ENCODE results near the gene RETNLB.

The RETNLB gene

GRCh38 chr3:108757404-108757982 lies at the start of gene RETNLB:
RETNLB (minus strand) TSS chr3:108757410; CDS start chr3:108757185, 225 bp downstream.
- DNase-seq (ENCODE audit: low read depth): no peak

GRCh38 chr3:108806316-108806715 lies 49.1 kb upstream of the RETNLB start:
- DNase-seq (ENCODE audit: low read depth): no peak

GRCh38 chr3:108804966-108805365 lies 47.8 kb upstream of the RETNLB start:
- no peak for DNase-seq (ENCODE audit: low read depth)

GRCh38 chr3:108804437-108804836 lies 47.2 kb upstream of the RETNLB start:
- no peak for DNase-seq (ENCODE audit: low read depth)

- no peak for DNase-seq (ENCODE audit: low read depth)
Observed at GRCh38 chr3:108791473-108791872, 34.3 kb upstream of the RETNLB start.

GRCh38 chr3:108780235-108780634 lies 23.0 kb upstream of the RETNLB start:
- peak; percentile 4 for DNase-seq (ENCODE audit: low read depth)

GRCh38 chr3:108779496-108779895 lies 22.3 kb upstream of the RETNLB start:
- DNase-seq (ENCODE audit: low read depth): no peak

- no peak for DNase-seq (ENCODE audit: low read depth)
Observed at GRCh38 chr3:108775649-108776048, 18.4 kb upstream of the RETNLB start.

- DNase-seq (ENCODE audit: low read depth): no peak
Observed at GRCh38 chr3:108767253-108767652, 10.0 kb upstream of the RETNLB start.

- no peak for DNase-seq (ENCODE audit: low read depth)
Observed at GRCh38 chr3:108755686-108756085, 1.5 kb downstream of the RETNLB start.

GRCh38 chr3:108744762-108745161 lies 12.4 kb downstream of the RETNLB start:
- no peak for DNase-seq (ENCODE audit: low read depth)

- no peak for DNase-seq (ENCODE audit: low read depth)
Observed at GRCh38 chr3:108742929-108743328, 14.3 kb downstream of the RETNLB start.

- no peak for DNase-seq (ENCODE audit: low read depth)
Observed at GRCh38 chr3:108736821-108737220, 20.4 kb downstream of the RETNLB start.

GRCh38 chr3:108728934-108729333 lies 28.3 kb downstream of the RETNLB start:
- DNase-seq (ENCODE audit: low read depth): no peak

- no peak for DNase-seq (ENCODE audit: low read depth)
Observed at GRCh38 chr3:108728105-108728504, 29.1 kb downstream of the RETNLB start.

GRCh38 chr3:108724101-108724500 lies 33.1 kb downstream of the RETNLB start:
- no peak for DNase-seq (ENCODE audit: low read depth)

- DNase-seq (ENCODE audit: low read depth): no peak
Observed at GRCh38 chr3:108722724-108723123, 34.5 kb downstream of the RETNLB start.

GRCh38 chr3:108719178-108719806 lies 37.9 kb downstream of the RETNLB start:
- DNase-seq (ENCODE audit: low read depth): no peak

GRCh38 chr3:108718454-108718853 lies 38.8 kb downstream of the RETNLB start:
- DNase-seq (ENCODE audit: low read depth): no peak

GRCh38 chr3:108713816-108714215 lies 43.4 kb downstream of the RETNLB start:
- DNase-seq (ENCODE audit: low read depth): no peak

- DNase-seq (ENCODE audit: low read depth): no peak
Observed at GRCh38 chr3:108713009-108713516, 44.1 kb downstream of the RETNLB start.
